AG04450 (cell line): ENCODE measurements around the gene MYADML2. TPM values are rescaled to one million over a fixed set of nuclear protein-coding genes. Genes with fewer than 3 reads are reported as not detected.
"Not testable (repeated sequence)": the region's sequence is repeated elsewhere in the genome, so short reads cannot be mapped to it uniquely, and the experiment has no call there.

Experiments
- CTCF ChIA-PET: fragments of 300-600, 350-600 bp; formaldehyde crosslinking; extraction: SDS; loops from one replicate; lab custom pipeline; 2022; ENCODE audit warnings: antibody characterized with exemption, inconsistent platforms; lab: Charles Lee
- POLR2A ChIA-PET: fragments of 350-600 bp; formaldehyde crosslinking; extraction: SDS; loops from one replicate; lab custom pipeline; 2021; ENCODE audit warnings: antibody characterized with exemption, inconsistent platforms; lab: Yijun Ruan, JAX
- DNase-seq: peaks from one replicate; pipeline ENCODE4 v3.0.0-alpha.2; 2011; ENCODE audit warnings: low read depth, low spot score
- H3K27ac ChIP-seq: one replicate; pipeline ENCODE4 v1.5.1; 2012; ENCODE audit warnings: low read depth, low read length, control low read depth
- H3K27me3 ChIP-seq: one replicate; pipeline ENCODE4 v1.6.0; 2012; ENCODE audit warnings: low read length; ENCODE audit not compliant: control insufficient read depth, insufficient read depth
- H3K4me3 ChIP-seq: 2 replicates; pipeline ENCODE4 v1.5.1; 2011; ENCODE audit warnings: mild to moderate bottlenecking, low read depth, low read length, control low read depth
- H3K9me3 ChIP-seq: 2 replicates; pipeline ENCODE4 v1.5.1; 2012; ENCODE audit warnings: low read length; ENCODE audit not compliant: control insufficient read depth, insufficient read depth
- CTCF ChIP-seq: IDR thresholded peaks from 2 replicates; pipeline ENCODE4 v1.5.1; 2011; ENCODE audit warnings: low read depth, low read length, control low read depth, inconsistent platforms
- polyA plus RNA-seq: library from polyadenylated mRNA; depleted of rRNA; stranded (reverse); fragments of >200 nt; gene quantifications from 2 replicates; pipeline ENCODE4 v1.2.3, GENCODE V29; 2011

MYADML2 gene
- polyA plus RNA-seq, 1 experiment = not detected

- POLR2A ChIA-PET = no interaction called here
- no peak overlapping the region for H3K4me3 ChIP-seq
- no peak for DNase-seq
- CTCF ChIA-PET = no interaction called here
- peaks cover 25% of the 10 kb centered on the region for H3K27me3 ChIP-seq
- no peak overlapping the region for H3K27ac ChIP-seq
- no peaks in the 10 kb centered on the region; the same call in 1 of the 2 replicates for H3K9me3 ChIP-seq
- TF ChIP-seq CTCF = no peak
These were observed 9.9 kb upstream of the MYADML2 start for GRCh38 chr17:81956607-81957589.

GRCh38 chr17:81955756-81956544, 8.9 kb upstream of the MYADML2 start:
- Histone ChIP-seq H3K27me3 (peaks cover 26% of the 10 kb centered on the region), H3K27ac (no peak overlapping the region), H3K4me3 (no peak overlapping the region), H3K9me3 (no peaks in the 10 kb centered on the region; the same call in 1 of the 2 replicates)
- no peak for TF ChIP-seq CTCF
- DNase-seq = no peak
- CTCF ChIA-PET = interaction anchor here (1.4 kb wide), 1 partner anchor 64 kb away, joined by 5 read pairs; no protein-coding TSS in a partner anchor
- POLR2A ChIA-PET = no interaction called here

- no peak for TF ChIP-seq CTCF
- H3K27me3 ChIP-seq = peaks cover 22% of the 10 kb centered on the region
- POLR2A ChIA-PET = no interaction called here
- H3K27ac ChIP-seq = no peak overlapping the region
- H3K9me3 ChIP-seq = no peaks in the 10 kb centered on the region; the same call in 1 of the 2 replicates
- CTCF ChIA-PET = interaction anchor here (1.4 kb wide), 1 partner anchor 65 kb away, joined by 5 read pairs; no protein-coding TSS in a partner anchor
- H3K4me3 ChIP-seq = no peak overlapping the region
- DNase-seq = no peak
These were observed 8.1 kb upstream of the MYADML2 start for GRCh38 chr17:81955058-81955681.

GRCh38 chr17:81954131-81955057, 7.4 kb upstream of the MYADML2 start:
- no peak for TF ChIP-seq CTCF
- H3K9me3 ChIP-seq = no peaks in the 10 kb centered on the region; the same call in 1 of the 2 replicates
- H3K4me3 ChIP-seq = no peak overlapping the region
- ChIA-PET POLR2A (no interaction called here), CTCF (interaction anchor here (1.4 to 2.0 kb wide), 2 partner anchors 66 to 76 kb away, joined by 5 to 7 read pairs; no protein-coding TSS in a partner anchor)
- peaks cover 19% of the 10 kb centered on the region for H3K27me3 ChIP-seq
- no peak for DNase-seq
- H3K27ac ChIP-seq = no peak overlapping the region

GRCh38 chr17:81953443-81953842, 6.4 kb upstream of the MYADML2 start:
- H3K9me3 ChIP-seq, H3K4me3 ChIP-seq, DNase-seq, POLR2A ChIA-PET, H3K27ac ChIP-seq, H3K27me3 ChIP-seq: not testable (repeated sequence)
- CTCF ChIA-PET = interaction anchor here (2.0 kb wide), 1 partner anchor 77 kb away, joined by 7 read pairs; no protein-coding TSS in a partner anchor
